Left lung (tissue), 10 donors: Measurements from ENCODE around the gene MIS18A. TPM values are rescaled to one million over a fixed set of nuclear protein-coding genes. Genes with fewer than 3 reads are reported as not detected.
"Not testable (repeated sequence)": the region's sequence is repeated elsewhere in the genome, so short reads cannot be mapped to it uniquely, and the experiment has no call there.

Experiments used
- ATAC-seq: fragments of 200-7000 bp; cut with Tn5 transposase; one replicate; pipeline ENCODE4 v1.9.1; 2020; ENCODE audit warnings: moderate library complexity
- DNase-seq, 4 donors: peaks; one replicate each; pipeline ENCODE4 v3.0.0-alpha.2; 2013 to 2020
- H3K27ac ChIP-seq, 2 donors: fragments of 200-600 bp; sonication (generic) in 1 of 2; one replicate each; pipeline versions ENCODE4 v1.5.0 to v1.8.0; 2020 to 2021
- H3K27me3 ChIP-seq, 2 donors: fragments of 200-600 bp; sonication (generic) in 1 of 2; one replicate each; pipeline versions ENCODE4 v1.5.0 to v1.8.0; 2020 to 2021
- H3K36me3 ChIP-seq, 2 donors: fragments of 200-600 bp; sonication (generic) in 1 of 2; one replicate each; pipeline versions ENCODE4 v1.5.0 to v1.8.0; 2020 to 2021
- H3K4me1 ChIP-seq, 2 donors: fragments of 200-600 bp; one replicate each; pipeline ENCODE4 v1.8.0; 2021
- H3K4me3 ChIP-seq, 2 donors: fragments of 200-600 bp; sonication (generic) in 1 of 2; one replicate each; pipeline versions ENCODE4 v1.5.0 to v1.8.0; 2020 to 2021; ENCODE audit warnings: mild to moderate bottlenecking in 1 of 2
- H3K9me3 ChIP-seq, 2 donors: fragments of 200-600 bp; sonication (generic) in 1 of 2; one replicate each; pipeline versions ENCODE4 v1.5.0 to v1.8.0; 2020 to 2021
- CTCF ChIP-seq, 2 donors: fragments of 200-600 bp; sonication (generic) in 1 of 2; IDR thresholded peaks; one replicate each; pipeline versions ENCODE4 v1.5.0 to v1.8.0; 2021; ENCODE audit warnings: antibody characterized with exemption in 2 of 2
- intact Hi-C, 2 donors: fragments of 100-400 bp; cut with DNase I; formaldehyde crosslinking; loops; one replicate each; pipeline versions ENCODE4 v1.11.2 to v1.14.2; 2022
- polyA plus RNA-seq, 6 donors: library from polyadenylated mRNA; unstranded; fragments of 120-200 nt; gene quantifications; one replicate each; pipeline ENCODE4 v1.2.1, GENCODE V29; 2013; ENCODE audit not compliant: insufficient read length in 6 of 6
- total RNA-seq, 2 donors: library from RNA; stranded (reverse); fragmentation: NEBNext Ultra II Directional; extraction: Animal tissue kit (Norgen Biotek cat#: 25700); gene quantifications; one replicate each; pipeline ENCODE4 v1.2.1, GENCODE V29; 2021
- donor health status: DM: no; HTN: yes; CAD: no.
- donor health status: DM: no; HTN: no; CAD: no.

Gene MIS18A
- total and polyA plus RNA-seq, 8 donors, result 7.0 to 24.0 (median 20.0) TPM

GRCh38 chr21:32278103-32278502, 746 bp downstream of the MIS18A start:
- no peak for TF ChIP-seq CTCF (IDR thresholded peaks at IDR 0.05)
- no peak for ATAC-seq
- intact Hi-C loops, result no loop called here
- no peaks in the 10 kb centered on the region for H3K9me3 ChIP-seq
- no peak overlapping the region for H3K27ac ChIP-seq
- peaks cover 0 to 8% of the 10 kb centered on the region in 2 donors for H3K36me3 ChIP-seq
- DNase-seq, result no peak
- H3K4me1 ChIP-seq, result peaks cover 8 to 23% of the 10 kb centered on the region in 2 donors
- H3K27me3 ChIP-seq, result no peaks in the 10 kb centered on the region
- H3K4me3 ChIP-seq, result peak overlapping the region; percentile 84 to 88

- TF ChIP-seq CTCF (IDR thresholded peaks at IDR 0.05), result no peak
- Histone ChIP-seq H3K27ac (no peak overlapping the region), H3K4me3 (no peak overlapping the region), H3K9me3 (no peaks in the 10 kb centered on the region), H3K27me3 (no peaks in the 10 kb centered on the region), H3K4me1 (peaks cover 8 to 23% of the 10 kb centered on the region in 2 donors), H3K36me3 (peaks cover 0 to 8% of the 10 kb centered on the region in 2 donors)
- DNase-seq (no peak), ATAC-seq (no peak)
- intact Hi-C loops, result no loop called here
Observed at GRCh38 chr21:32276671-32277070, 2.2 kb downstream of the MIS18A start.

GRCh38 chr21:32270748-32271147, 8.1 kb downstream of the MIS18A start:
- Histone ChIP-seq H3K27me3 (no peaks in the 10 kb centered on the region), H3K4me1 (no peaks in the 10 kb centered on the region), H3K36me3 (peaks cover 0 to 36% of the 10 kb centered on the region in 2 donors), H3K27ac (no peak overlapping the region), H3K9me3 (no peaks in the 10 kb centered on the region), H3K4me3 (no peak overlapping the region)
- TF ChIP-seq CTCF (IDR thresholded peaks at IDR 0.05), result no peak
- no peak for ATAC-seq
- intact Hi-C loops, result no loop called here
- DNase-seq, result no peak

GRCh38 chr21:32265321-32265720, 13.5 kb downstream of the MIS18A start:
- peaks cover 0 to 27% of the 10 kb centered on the region in 2 donors for H3K36me3 ChIP-seq
- H3K9me3 ChIP-seq, H3K4me1 ChIP-seq, H3K27me3 ChIP-seq, H3K27ac ChIP-seq, ATAC-seq, DNase-seq, H3K4me3 ChIP-seq: not testable (repeated sequence)
- intact Hi-C loops, result loop anchor here in 1 of 2 donors (10.0 kb wide), 1 partner anchor 481 kb away; no protein-coding TSS in a partner anchor

GRCh38 chr21:32261929-32262328, 16.9 kb downstream of the MIS18A start:
- Histone ChIP-seq H3K27me3 (no peaks in the 10 kb centered on the region), H3K36me3 (peaks cover 0 to 3% of the 10 kb centered on the region in 2 donors), H3K4me1 (no peaks in the 10 kb centered on the region), H3K9me3 (no peaks in the 10 kb centered on the region), H3K27ac (no peak overlapping the region), H3K4me3 (no peak overlapping the region)
- DNase-seq (no peak), ATAC-seq (no peak)
- intact Hi-C loops, result loop anchor here in 1 of 2 donors (10.0 kb wide), 1 partner anchor 477 kb away; no protein-coding TSS in a partner anchor
- TF ChIP-seq CTCF (IDR thresholded peaks at IDR 0.05), result no peak

GRCh38 chr21:32260130-32260529, 18.7 kb downstream of the MIS18A start:
- no peaks in the 10 kb centered on the region for H3K27me3 ChIP-seq
- ATAC-seq, result no peak
- no peak overlapping the region for H3K27ac ChIP-seq
- no peak overlapping the region for H3K4me3 ChIP-seq
- H3K9me3 ChIP-seq, result no peaks in the 10 kb centered on the region
- intact Hi-C loops, result loop anchor here in 1 of 2 donors (10.0 kb wide), 1 partner anchor 475 kb away; no protein-coding TSS in a partner anchor
- DNase-seq, result no peak
- H3K4me1 ChIP-seq, result no peaks in the 10 kb centered on the region
- TF ChIP-seq CTCF (IDR thresholded peaks at IDR 0.05), result no peak
- H3K36me3 ChIP-seq, result no peaks in the 10 kb centered on the region

GRCh38 chr21:32258786-32259048, 20.1 kb downstream of the MIS18A start:
- H3K36me3 ChIP-seq, H3K4me3 ChIP-seq, ATAC-seq, DNase-seq, H3K4me1 ChIP-seq, H3K9me3 ChIP-seq, H3K27me3 ChIP-seq, H3K27ac ChIP-seq: not testable (repeated sequence)
- intact Hi-C loops, result loop anchor here in 1 of 2 donors (5.0 kb wide), 1 partner anchor 386 kb away; the partner anchor contains the start of gene HUNK
